Measurements from ENCODE around the gene PRDM15. TPM values are rescaled to one million over a fixed set of nuclear protein-coding genes. Genes with fewer than 3 reads are reported as not detected.

The PRDM15 gene
- total RNA-seq, 1 experiment from 2014 or later = 9.9 TPM

- no peak overlapping the region for H2BK15ac ChIP-seq (ENCODE audit: low read depth, low read length)
- H3K27me3 Mint-ChIP-seq (ENCODE audit: low read depth) = no peaks in the 10 kb centered on the region; the same call in 1 of the 2 replicates
- no peak overlapping the region for H4K91ac ChIP-seq (ENCODE audit: insufficient read length, low read depth, low read length)
- no peak overlapping the region for H4K5ac ChIP-seq (ENCODE audit: insufficient read length, low read depth, low read length)
- TF ChIP-seq, protein P1, sequence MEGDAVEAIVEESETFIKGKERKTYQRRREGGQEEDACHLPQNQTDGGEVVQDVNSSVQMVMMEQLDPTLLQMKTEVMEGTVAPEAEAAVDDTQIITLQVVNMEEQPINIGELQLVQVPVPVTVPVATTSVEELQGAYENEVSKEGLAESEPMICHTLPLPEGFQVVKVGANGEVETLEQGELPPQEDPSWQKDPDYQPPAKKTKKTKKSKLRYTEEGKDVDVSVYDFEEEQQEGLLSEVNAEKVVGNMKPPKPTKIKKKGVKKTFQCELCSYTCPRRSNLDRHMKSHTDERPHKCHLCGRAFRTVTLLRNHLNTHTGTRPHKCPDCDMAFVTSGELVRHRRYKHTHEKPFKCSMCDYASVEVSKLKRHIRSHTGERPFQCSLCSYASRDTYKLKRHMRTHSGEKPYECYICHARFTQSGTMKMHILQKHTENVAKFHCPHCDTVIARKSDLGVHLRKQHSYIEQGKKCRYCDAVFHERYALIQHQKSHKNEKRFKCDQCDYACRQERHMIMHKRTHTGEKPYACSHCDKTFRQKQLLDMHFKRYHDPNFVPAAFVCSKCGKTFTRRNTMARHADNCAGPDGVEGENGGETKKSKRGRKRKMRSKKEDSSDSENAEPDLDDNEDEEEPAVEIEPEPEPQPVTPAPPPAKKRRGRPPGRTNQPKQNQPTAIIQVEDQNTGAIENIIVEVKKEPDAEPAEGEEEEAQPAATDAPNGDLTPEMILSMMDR (conservative IDR thresholded peaks at IDR 0.05) = no peak
- no peak overlapping the region for H3K23ac ChIP-seq (ENCODE audit: insufficient read length, low read depth, low read length)
- H3K4me1 Mint-ChIP-seq = peaks cover 18 to 20% of the 10 kb centered on the region in 2 experiments
- no peaks in the 10 kb centered on the region for H3K27me3 ChIP-seq (ENCODE audit: insufficient read depth, low read length)
- no peak overlapping the region for H3K27ac ChIP-seq (ENCODE audit: insufficient read length, low read depth, low read length)
- H3K79me1 ChIP-seq (ENCODE audit: insufficient read depth, low read depth, low read length, poor library complexity, severe bottlenecking) = no peaks in the 10 kb centered on the region
- no peak overlapping the region for H4K8ac ChIP-seq (replicated peaks; ENCODE audit: insufficient read length, low read depth, low read length)
- no peak overlapping the region for H3K56ac ChIP-seq (ENCODE audit: insufficient read length, low read depth, low read length)
- no peak overlapping the region for H3K4me3 Mint-ChIP-seq
- H2BK12ac ChIP-seq (ENCODE audit: insufficient read length, low read depth, low read length) = no peak overlapping the region
- no peaks in the 10 kb centered on the region for H4K20me1 ChIP-seq (ENCODE audit: control insufficient read depth, insufficient read depth, insufficient read length)
- 0 out of 2 replicates have a peak, but pooled peaks cover 2% of the 10 kb centered on the region for H3K79me2 ChIP-seq (ENCODE audit: insufficient read depth, low read length)
- H3K9me3 ChIP-seq (ENCODE audit: control insufficient read depth, low read depth, low read length) = no peaks in the 10 kb centered on the region
- WGBS (ENCODE audit: extremely low coverage, insufficient read length, low lambda C conversion rate) = no CpG with 5 or more reads among the region's 19 CpGs
- no peak overlapping the region for H3K14ac ChIP-seq (ENCODE audit: insufficient read depth, low read length)
- no peak overlapping the region for H3K4ac ChIP-seq (ENCODE audit: low read depth, low read length)
- H3K18ac ChIP-seq (ENCODE audit: insufficient read length, low read depth, low read length) = no peak overlapping the region
- no peak overlapping the region for H3T11ph ChIP-seq (ENCODE audit: low read length)
- no peak overlapping the region for H2BK20ac ChIP-seq (ENCODE audit: low read depth, low read length, poor library complexity, severe bottlenecking)
- no peaks in the 10 kb centered on the region for H3K36me3 Mint-ChIP-seq (ENCODE audit: insufficient read depth in 1 of 3, low read depth in 3 of 3)
- no peaks in the 10 kb centered on the region; the same call in 1 of the 2 replicates for H3K4me1 ChIP-seq (ENCODE audit: insufficient read depth, low read length)
- no peak overlapping the region for H2AK5ac ChIP-seq (ENCODE audit: insufficient read length, low read length)
- no peak overlapping the region; a peak in 1 of 7 replicates for H3K27ac Mint-ChIP-seq
- no peak for DNase-seq
- no peak overlapping the region for H3K9ac ChIP-seq (ENCODE audit: extremely low read depth, insufficient read length, low read length)
- no peak overlapping the region for H3K4me2 ChIP-seq (ENCODE audit: insufficient read depth, insufficient read length, low read length)
- H2AFZ ChIP-seq (ENCODE audit: low read length) = no peak overlapping the region
- no peaks in the 10 kb centered on the region for H3K23me2 ChIP-seq (ENCODE audit: insufficient read length, low read depth, low read length, poor library complexity, severe bottlenecking)
- no peaks in the 10 kb centered on the region for H3K9me3 Mint-ChIP-seq
- H2BK120ac ChIP-seq (ENCODE audit: low read depth, low read length, poor library complexity, severe bottlenecking) = no peak overlapping the region
- H2BK5ac ChIP-seq (ENCODE audit: insufficient read length, low read length) = no peak overlapping the region
Measured at GRCh38 chr21:41884501-41885030, 5.4 kb upstream of the PRDM15 start.

Data from H9 (cell line).